ENCODE data around the gene BEST1.
"Not testable (repeated sequence)": the region's sequence is repeated elsewhere in the genome, so short reads cannot be mapped to it uniquely, and the experiment has no call there.

Gene BEST1

GRCh38 chr11:61949169-61950034 is 749 bp upstream of the BEST1 start:
- DNase-seq (ENCODE audit: low read depth in 2 of 2), result no peak

- DNase-seq (ENCODE audit: low read depth in 2 of 2), result no peak
Measured at GRCh38 chr11:61951484-61952135, 1.5 kb downstream of the BEST1 start.

GRCh38 chr11:61952882-61953281 is 2.7 kb downstream of the BEST1 start:
- DNase-seq (ENCODE audit: low read depth in 2 of 2), result no peak

- not testable (repeated sequence) for DNase-seq (ENCODE audit: low read depth in 2 of 2)
Measured at GRCh38 chr11:61953632-61954031, 3.5 kb downstream of the BEST1 start.

GRCh38 chr11:61954106-61954850 is 4.1 kb downstream of the BEST1 start:
- no peak for DNase-seq (ENCODE audit: low read depth in 2 of 2)

- DNase-seq (ENCODE audit: low read depth in 2 of 2), result no peak
Measured at GRCh38 chr11:61954851-61955421, 4.8 kb downstream of the BEST1 start.

- DNase-seq (ENCODE audit: low read depth in 2 of 2), result no peak
Measured at GRCh38 chr11:61955422-61956135, 5.4 kb downstream of the BEST1 start.

- no peak for DNase-seq (ENCODE audit: low read depth in 2 of 2)
Measured at GRCh38 chr11:61956191-61957020, 6.3 kb downstream of the BEST1 start.

GRCh38 chr11:61957021-61957770 is 7.0 kb downstream of the BEST1 start:
- DNase-seq (ENCODE audit: low read depth in 2 of 2), result no peak

GRCh38 chr11:61958590-61958989 is 8.4 kb downstream of the BEST1 start:
- no peak for DNase-seq (ENCODE audit: low read depth in 2 of 2)

GRCh38 chr11:61959114-61959513 is 9.0 kb downstream of the BEST1 start:
- DNase-seq (ENCODE audit: low read depth in 2 of 2), result no peak

GRCh38 chr11:61959678-61960077 is 9.5 kb downstream of the BEST1 start:
- DNase-seq (ENCODE audit: low read depth in 2 of 2), result no peak

- no peak for DNase-seq (ENCODE audit: low read depth in 2 of 2)
Measured at GRCh38 chr11:61960532-61960931, 10.4 kb downstream of the BEST1 start.

GRCh38 chr11:61961570-61962212 is 11.5 kb downstream of the BEST1 start:
- DNase-seq (ENCODE audit: low read depth in 2 of 2), result no peak

- DNase-seq (ENCODE audit: low read depth in 2 of 2), result no peak
Measured at GRCh38 chr11:61962213-61963015, 12.3 kb downstream of the BEST1 start.

GRCh38 chr11:61963016-61963281 is 12.8 kb downstream of the BEST1 start:
- no peak for DNase-seq (ENCODE audit: low read depth in 2 of 2)

- no peak for DNase-seq (ENCODE audit: low read depth in 2 of 2)
Measured at GRCh38 chr11:61963282-61964057, 13.3 kb downstream of the BEST1 start.

- DNase-seq (ENCODE audit: low read depth in 2 of 2), result no peak
Measured at GRCh38 chr11:61964058-61964665, 14.0 kb downstream of the BEST1 start.

Measured in stimulated activated CD4-positive, alpha-beta T cell treated with anti-CD3 and anti-CD28 coated beads, Interleukin-15, amount 100 ng/mL, for 48 hours (primary cell).